ENCODE results near the gene NSRP1. TPM values are rescaled to one million over a fixed set of nuclear protein-coding genes. Genes with fewer than 3 reads are reported as not detected.

The NSRP1 gene
- total and polyA plus RNA-seq, 10 donors = 15.5 to 39.8 (median 27.9) TPM

GRCh38 chr17:30173649-30174048, 57.0 kb downstream of the NSRP1 start:
- Histone ChIP-seq H3K4me3 (no peak overlapping the region), H3K9me3 (no peaks in the 10 kb centered on the region), H3K27me3 (replicated peaks in 1 of 7) (no peaks in the 10 kb centered on the region), H3K4me1 (no peaks in the 10 kb centered on the region), H3K36me3 (peaks cover 2 to 77% (median 21%) of the 10 kb centered on the region in 6 donors), H3K27ac (no peak overlapping the region)
- TF ChIP-seq POLR2AphosphoS5 (IDR thresholded peaks at IDR 0.05) (no peak), POLR2A (IDR thresholded peaks at IDR 0.05) (no peak)
- TF ChIP-seq, protein P1, sequence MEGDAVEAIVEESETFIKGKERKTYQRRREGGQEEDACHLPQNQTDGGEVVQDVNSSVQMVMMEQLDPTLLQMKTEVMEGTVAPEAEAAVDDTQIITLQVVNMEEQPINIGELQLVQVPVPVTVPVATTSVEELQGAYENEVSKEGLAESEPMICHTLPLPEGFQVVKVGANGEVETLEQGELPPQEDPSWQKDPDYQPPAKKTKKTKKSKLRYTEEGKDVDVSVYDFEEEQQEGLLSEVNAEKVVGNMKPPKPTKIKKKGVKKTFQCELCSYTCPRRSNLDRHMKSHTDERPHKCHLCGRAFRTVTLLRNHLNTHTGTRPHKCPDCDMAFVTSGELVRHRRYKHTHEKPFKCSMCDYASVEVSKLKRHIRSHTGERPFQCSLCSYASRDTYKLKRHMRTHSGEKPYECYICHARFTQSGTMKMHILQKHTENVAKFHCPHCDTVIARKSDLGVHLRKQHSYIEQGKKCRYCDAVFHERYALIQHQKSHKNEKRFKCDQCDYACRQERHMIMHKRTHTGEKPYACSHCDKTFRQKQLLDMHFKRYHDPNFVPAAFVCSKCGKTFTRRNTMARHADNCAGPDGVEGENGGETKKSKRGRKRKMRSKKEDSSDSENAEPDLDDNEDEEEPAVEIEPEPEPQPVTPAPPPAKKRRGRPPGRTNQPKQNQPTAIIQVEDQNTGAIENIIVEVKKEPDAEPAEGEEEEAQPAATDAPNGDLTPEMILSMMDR (IDR thresholded peaks at IDR 0.05 in 8 of 11, conservative IDR thresholded peaks at IDR 0.05 in 3 of 11) = no peak
- WGBS, 5 donors = 53 to 80% (median 64%) methylated on average over 2 of the region's 2 CpGs
- DNase-seq = no peak
- intact Hi-C loops (cut with DNase I; ENCODE audit: low total_unique reads) = no loop called here

DNA sequence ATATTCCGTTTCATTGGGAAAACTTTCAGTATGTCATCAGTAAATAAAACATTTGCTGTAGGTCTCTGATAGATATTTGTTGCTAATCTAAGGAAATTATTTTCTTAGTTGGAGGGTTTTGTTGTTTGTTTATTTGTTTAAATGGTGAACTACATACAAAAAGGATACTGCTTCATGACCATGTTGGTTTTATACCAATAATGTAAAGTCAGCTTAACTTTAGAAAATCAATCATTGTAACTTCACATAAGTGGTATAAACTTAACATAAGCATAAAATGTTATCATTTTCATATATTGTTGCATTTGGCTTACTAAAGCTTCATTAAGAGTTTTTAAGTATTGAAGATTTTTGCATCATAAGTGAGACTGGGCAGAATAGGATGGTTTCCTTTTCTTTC, 57.9 kb downstream of the NSRP1 start:
- H3K9me3 ChIP-seq = no peaks in the 10 kb centered on the region
- DNase-seq = no peak
- intact Hi-C loops (cut with DNase I; ENCODE audit: low total_unique reads) = no loop called here
- H3K4me1 ChIP-seq = no peaks in the 10 kb centered on the region
- WGBS, 5 donors = 97 to 100% (median 98%) methylated on average over 1 of the region's 1 CpG
- H3K36me3 ChIP-seq = peaks cover 2 to 80% (median 28%) of the 10 kb centered on the region in 6 donors
- H3K27me3 ChIP-seq (replicated peaks in 1 of 7) = no peaks in the 10 kb centered on the region
- H3K4me3 ChIP-seq = no peak overlapping the region
- TF ChIP-seq POLR2A (IDR thresholded peaks at IDR 0.05) (no peak), POLR2AphosphoS5 (IDR thresholded peaks at IDR 0.05) (no peak)
- TF ChIP-seq, protein P1 (IDR thresholded peaks at IDR 0.05 in 8 of 11, conservative IDR thresholded peaks at IDR 0.05 in 3 of 11) = no peak
- H3K27ac ChIP-seq = no peak overlapping the region

DNA sequence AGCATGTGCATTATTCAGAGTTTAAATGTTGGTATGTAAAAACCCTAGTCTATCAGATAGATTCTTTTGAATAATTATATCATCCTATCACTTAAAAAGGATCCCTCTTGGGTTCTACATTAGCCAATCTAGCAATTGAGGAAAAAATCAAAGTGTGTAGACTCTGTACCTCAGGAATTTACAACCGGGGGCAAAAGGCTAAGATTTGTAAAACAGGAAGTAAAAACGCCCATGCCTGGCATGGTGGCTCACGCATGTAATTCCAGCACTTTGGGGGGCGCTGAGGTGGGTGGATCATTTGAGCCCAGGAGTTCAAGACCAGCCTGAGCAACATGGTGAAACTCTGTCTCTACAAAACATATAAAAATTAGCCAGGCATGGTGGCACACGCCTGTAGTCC, 60.2 kb downstream of the NSRP1 start:
- intact Hi-C loops (cut with DNase I; ENCODE audit: low total_unique reads) = no loop called here
- H3K4me3 ChIP-seq = no peak overlapping the region
- no peaks in the 10 kb centered on the region for H3K4me1 ChIP-seq
- peaks cover 2 to 96% (median 49%) of the 10 kb centered on the region in 6 donors for H3K36me3 ChIP-seq
- WGBS, 5 donors = 85 to 94% (median 86%) methylated on average over 5 of the region's 5 CpGs
- H3K9me3 ChIP-seq = no peaks in the 10 kb centered on the region
- no peak for DNase-seq
- TF ChIP-seq POLR2AphosphoS5 (IDR thresholded peaks at IDR 0.05) = no peak
- TF ChIP-seq, protein P1 (IDR thresholded peaks at IDR 0.05 in 8 of 11, conservative IDR thresholded peaks at IDR 0.05 in 3 of 11) = no peak
- TF ChIP-seq POLR2A (IDR thresholded peaks at IDR 0.05) = no peak
- no peak overlapping the region for H3K27ac ChIP-seq
- H3K27me3 ChIP-seq (replicated peaks in 1 of 7) = no peaks in the 10 kb centered on the region

- WGBS, 5 donors = 90 to 100% (median 95%) methylated on average over 1 of the region's 1 CpG
- Histone ChIP-seq H3K27me3 (replicated peaks in 1 of 7) (no peaks in the 10 kb centered on the region), H3K4me3 (no peak overlapping the region), H3K9me3 (no peaks in the 10 kb centered on the region), H3K27ac (no peak overlapping the region), H3K4me1 (no peaks in the 10 kb centered on the region), H3K36me3 (peaks cover 0 to 59% (median 43%) of the 10 kb centered on the region in 6 donors)
- TF ChIP-seq POLR2A (IDR thresholded peaks at IDR 0.05) = no peak
- TF ChIP-seq POLR2AphosphoS5 (IDR thresholded peaks at IDR 0.05) = no peak
- TF ChIP-seq, protein P1 (IDR thresholded peaks at IDR 0.05 in 8 of 11, conservative IDR thresholded peaks at IDR 0.05 in 3 of 11) = no peak
- DNase-seq = no peak
- intact Hi-C loops (cut with DNase I; ENCODE audit: low total_unique reads) = no loop called here
Observed at GRCh38 chr17:30186761-30187160, 70.1 kb downstream of the NSRP1 start.
